ENCODE data around the gene CHST15.

The CHST15 gene

GRCh38 chr10:124106241-124106879 lies 13.0 kb upstream of the CHST15 start:
- no peak overlapping the region for H2AFZ ChIP-seq (ENCODE audit: low read depth, low read length)
- TF ChIP-seq CTCF (IDR thresholded peaks at IDR 0.05; ENCODE audit: borderline replicate concordance, extremely low read depth, low read length, poor library complexity, severe bottlenecking) (no peak), EZH2 (IDR thresholded peaks at IDR 0.05; ENCODE audit: borderline replicate concordance, low read depth, low read length, severe bottlenecking) (no peak)
- H4K20me1 ChIP-seq (ENCODE audit: insufficient read depth, low read length) = no peaks in the 10 kb centered on the region
- H3K4me3 ChIP-seq (ENCODE audit: low read depth in 1 of 2, low read length in 2 of 2) = no peak overlapping the region
- no peaks in the 10 kb centered on the region for H3K79me2 ChIP-seq (ENCODE audit: insufficient read depth, low read length)
- no peaks in the 10 kb centered on the region for H3K36me3 ChIP-seq (ENCODE audit: insufficient read depth, low read length)
- DNase-seq (no peak), ATAC-seq (ENCODE audit: insufficient read depth, low read depth) (no peak)
- H3K27ac ChIP-seq (ENCODE audit: low read length) = no peak overlapping the region
- no peak overlapping the region for H3K9ac ChIP-seq (ENCODE audit: low read depth, low read length)
- H3K9me3 ChIP-seq (ENCODE audit: insufficient read depth, low read length, severe bottlenecking) = peaks cover 6% of the 10 kb centered on the region
- H3K4me2 ChIP-seq (ENCODE audit: insufficient read depth, low read length) = no peak overlapping the region
- no peaks in the 10 kb centered on the region for H3K27me3 ChIP-seq (ENCODE audit: insufficient read depth, low read length, poor library complexity)
- peaks cover 12% of the 10 kb centered on the region for H3K4me1 ChIP-seq (ENCODE audit: insufficient read depth, low read length)

DNA sequence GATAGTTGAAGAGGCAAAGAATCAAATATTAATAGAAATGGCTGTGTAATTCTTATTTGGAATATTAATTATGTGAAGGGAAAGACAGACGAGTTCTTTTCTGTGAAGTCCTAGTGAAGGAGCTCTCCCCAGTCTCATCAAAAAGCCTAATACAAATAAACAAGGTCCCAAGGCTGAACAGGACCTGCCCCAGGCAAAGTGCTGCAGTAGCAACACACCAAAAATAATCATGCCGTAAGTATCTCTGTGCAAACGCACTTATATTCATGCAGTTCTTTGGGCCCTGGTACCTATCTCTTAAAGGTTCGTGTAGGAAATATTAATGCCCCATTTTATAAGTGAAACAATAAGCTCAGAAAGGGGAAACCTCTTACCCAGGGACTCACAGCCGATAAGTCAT lies 12.2 kb upstream of the CHST15 start:
- no peak for ATAC-seq (ENCODE audit: insufficient read depth, low read depth)
- no peak overlapping the region for H3K4me2 ChIP-seq (ENCODE audit: insufficient read depth, low read length)
- no peak for DNase-seq
- no peaks in the 10 kb centered on the region for H4K20me1 ChIP-seq (ENCODE audit: insufficient read depth, low read length)
- no peak overlapping the region for H3K4me3 ChIP-seq (ENCODE audit: low read depth in 1 of 2, low read length in 2 of 2)
- no peak overlapping the region for H3K27ac ChIP-seq (ENCODE audit: low read length)
- TF ChIP-seq EZH2 (IDR thresholded peaks at IDR 0.05; ENCODE audit: borderline replicate concordance, low read depth, low read length, severe bottlenecking) = no peak
- TF ChIP-seq CTCF (IDR thresholded peaks at IDR 0.05; ENCODE audit: borderline replicate concordance, extremely low read depth, low read length, poor library complexity, severe bottlenecking) = no peak
- no peak overlapping the region for H3K9ac ChIP-seq (ENCODE audit: low read depth, low read length)
- H3K79me2 ChIP-seq (ENCODE audit: insufficient read depth, low read length) = no peaks in the 10 kb centered on the region
- H3K27me3 ChIP-seq (ENCODE audit: insufficient read depth, low read length, poor library complexity) = no peaks in the 10 kb centered on the region
- peaks cover 7% of the 10 kb centered on the region for H3K9me3 ChIP-seq (ENCODE audit: insufficient read depth, low read length, severe bottlenecking)
- H2AFZ ChIP-seq (ENCODE audit: low read depth, low read length) = no peak overlapping the region
- no peaks in the 10 kb centered on the region for H3K36me3 ChIP-seq (ENCODE audit: insufficient read depth, low read length)
- H3K4me1 ChIP-seq (ENCODE audit: insufficient read depth, low read length) = peaks cover 12% of the 10 kb centered on the region

DNA sequence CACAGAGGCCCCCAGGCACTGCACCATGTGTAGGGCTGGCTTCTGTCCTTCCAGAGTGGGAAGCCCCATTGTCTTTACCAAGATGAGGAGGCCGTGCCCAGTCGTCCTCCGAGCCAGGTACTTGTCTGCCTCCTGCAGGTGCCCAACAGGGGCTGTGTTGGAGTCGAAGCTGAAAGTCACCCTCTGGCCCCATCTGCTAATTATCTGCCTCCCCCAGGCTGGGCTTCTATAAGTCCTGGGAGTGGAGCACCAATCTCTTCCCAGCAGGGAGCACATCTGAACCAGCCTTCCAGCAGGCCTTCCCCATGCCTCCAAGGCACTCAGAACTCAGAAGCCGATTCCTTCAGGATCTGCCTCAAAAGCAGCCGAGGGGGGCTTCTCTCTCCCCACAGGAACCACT lies 11.6 kb upstream of the CHST15 start:
- Histone ChIP-seq H3K4me2 (ENCODE audit: insufficient read depth, low read length) (no peak overlapping the region), H3K27ac (ENCODE audit: low read length) (no peak overlapping the region), H3K9ac (ENCODE audit: low read depth, low read length) (no peak overlapping the region), H3K9me3 (ENCODE audit: insufficient read depth, low read length, severe bottlenecking) (peaks cover 13% of the 10 kb centered on the region), H3K36me3 (ENCODE audit: insufficient read depth, low read length) (no peaks in the 10 kb centered on the region), H3K27me3 (ENCODE audit: insufficient read depth, low read length, poor library complexity) (no peaks in the 10 kb centered on the region), H4K20me1 (ENCODE audit: insufficient read depth, low read length) (no peaks in the 10 kb centered on the region), H3K79me2 (ENCODE audit: insufficient read depth, low read length) (no peaks in the 10 kb centered on the region), H2AFZ (ENCODE audit: low read depth, low read length) (no peak overlapping the region), H3K4me1 (ENCODE audit: insufficient read depth, low read length) (peaks cover 10% of the 10 kb centered on the region), H3K4me3 (ENCODE audit: low read depth in 1 of 2, low read length in 2 of 2) (no peak overlapping the region)
- DNase-seq (no peak), ATAC-seq (ENCODE audit: insufficient read depth, low read depth) (no peak)
- TF ChIP-seq EZH2 (IDR thresholded peaks at IDR 0.05; ENCODE audit: borderline replicate concordance, low read depth, low read length, severe bottlenecking) = no peak

DNA sequence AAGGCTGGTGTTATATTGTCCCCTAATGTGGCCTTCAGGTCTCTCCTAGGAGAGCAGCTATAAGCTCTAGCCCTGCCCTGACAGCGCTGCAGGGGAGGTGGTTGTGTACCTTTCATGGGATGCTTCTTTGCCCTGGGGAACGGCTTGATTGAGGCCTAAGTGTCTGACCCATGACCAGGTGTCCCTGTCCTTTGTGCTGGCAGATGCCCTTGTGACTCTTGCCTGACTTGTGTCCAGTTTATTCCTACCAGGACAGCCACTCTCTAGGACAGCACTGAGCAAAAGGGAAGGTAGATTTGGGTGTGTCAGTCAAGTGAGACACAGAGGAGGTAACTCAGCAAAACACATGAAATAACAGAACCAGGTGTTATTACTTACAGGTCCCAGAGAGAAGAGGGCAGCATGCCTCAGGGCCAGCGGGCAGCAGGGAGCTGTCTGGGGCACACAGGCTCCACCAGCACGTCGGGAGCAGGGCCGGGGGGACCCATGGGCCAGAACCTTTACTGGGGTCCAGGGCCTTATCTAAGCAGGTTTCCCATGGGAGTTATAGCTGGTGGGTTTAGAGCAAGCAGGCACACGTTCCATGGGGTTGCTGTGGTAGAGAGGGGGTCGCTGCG lies 10.7 kb upstream of the CHST15 start:
- Histone ChIP-seq H3K36me3 (ENCODE audit: insufficient read depth, low read length) (no peaks in the 10 kb centered on the region), H3K9me3 (ENCODE audit: insufficient read depth, low read length, severe bottlenecking) (peaks cover 18% of the 10 kb centered on the region), H3K4me1 (ENCODE audit: insufficient read depth, low read length) (peaks cover 1% of the 10 kb centered on the region), H3K27ac (ENCODE audit: low read length) (no peak overlapping the region), H3K9ac (ENCODE audit: low read depth, low read length) (no peak overlapping the region), H4K20me1 (ENCODE audit: insufficient read depth, low read length) (no peaks in the 10 kb centered on the region), H3K4me2 (ENCODE audit: insufficient read depth, low read length) (no peak overlapping the region), H2AFZ (ENCODE audit: low read depth, low read length) (no peak overlapping the region), H3K79me2 (ENCODE audit: insufficient read depth, low read length) (no peaks in the 10 kb centered on the region), H3K4me3 (ENCODE audit: low read depth in 1 of 2, low read length in 2 of 2) (no peak overlapping the region), H3K27me3 (ENCODE audit: insufficient read depth, low read length, poor library complexity) (no peaks in the 10 kb centered on the region)
- ATAC-seq (ENCODE audit: insufficient read depth, low read depth) (no peak), DNase-seq (no peak)
- no peak for TF ChIP-seq CTCF (IDR thresholded peaks at IDR 0.05; ENCODE audit: borderline replicate concordance, extremely low read depth, low read length, poor library complexity, severe bottlenecking)
- TF ChIP-seq EZH2 (IDR thresholded peaks at IDR 0.05; ENCODE audit: borderline replicate concordance, low read depth, low read length, severe bottlenecking) = no peak
